Lower leg skin (tissue), 4 donors: ENCODE data around the gene TIAM2. TPM values are rescaled to one million over a fixed set of nuclear protein-coding genes. Genes with fewer than 3 reads are reported as not detected.

Experiments
- DNase-seq, 2 donors: peaks; one replicate each; pipeline ENCODE4 v3.0.0-alpha.2; 2019; ENCODE audit warnings: low spot score in 2 of 2
- H3K4me3 ChIP-seq: fragments of 200-600 bp; sonication (generic); 2 replicates; pipeline ENCODE4 v1.5.1; 2017; ENCODE audit warnings: mild to moderate bottlenecking, low read depth; ENCODE audit not compliant: poor library complexity, severe bottlenecking
- POLR2A ChIP-seq, 2 donors: fragments of 450-650 bp; IDR thresholded peaks; one replicate each; pipeline ENCODE4 v1.6.1; 2016 to 2017; ENCODE audit warnings: antibody characterized with exemption in 2 of 2, mild to moderate bottlenecking in 1 of 2, moderate library complexity in 1 of 2
- WGBS, 2 donors: methylation state at CpG; one replicate each; pipeline ENCODE4 v1.1.5; 2018; 5-methylcytosine and 5-hydroxymethylcytosine counted together
- intact Hi-C: fragments of 100-400 bp; cut with DNase I; formaldehyde crosslinking; loops from one replicate; pipeline ENCODE4 v1.15.0; 2023; ENCODE audit warnings: low total_unique reads
- total RNA-seq, 4 donors: library from RNA; depleted of rRNA; stranded (reverse); fragments of >200 nt; gene quantifications; one replicate each; pipeline ENCODE4 v1.1.0, GENCODE V29; 2016
- TF ChIP-seq, protein P1 (sequence below), 3 donors: fragments of 450-650 bp; IDR thresholded peaks; one replicate each; pipeline ENCODE4 v1.5.1; 2016; ENCODE audit warnings: antibody characterized with exemption in 3 of 3, mild to moderate bottlenecking in 3 of 3, moderate library complexity in 2 of 3

TIAM2 gene
- total RNA-seq, 4 donors from 2014 or later, result 5.4 to 11.0 (median 7.4) TPM

DNA sequence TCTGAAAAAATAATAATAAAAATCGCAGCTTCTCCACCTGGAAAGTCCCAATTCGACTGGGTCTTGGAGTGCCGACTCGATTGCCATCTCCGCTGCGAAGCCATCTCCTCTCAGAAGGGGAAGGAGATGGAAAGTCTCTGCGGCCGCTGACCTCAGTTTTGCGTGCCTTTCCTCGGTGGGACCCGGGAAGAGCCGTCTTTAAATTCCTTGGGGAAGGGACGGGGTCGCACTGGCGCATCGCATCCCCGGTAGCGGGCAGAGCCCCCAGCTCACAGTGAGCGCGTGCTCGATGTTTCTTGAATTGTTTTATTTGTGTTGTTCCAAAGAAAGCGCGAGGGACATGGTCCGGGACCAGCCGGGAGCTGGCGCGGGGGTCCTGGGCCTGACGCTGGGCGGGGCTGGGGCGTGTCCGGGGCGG is 270 bp upstream of the TIAM2 start:
- DNase-seq, result no peak
- intact Hi-C loops, result no loop called here
- no peak overlapping the region for H3K4me3 ChIP-seq
- 33 to 37% methylated on average over 21 to 25 of the region's 32 CpGs for WGBS, 2 donors
- no peak for TF ChIP-seq POLR2A (IDR thresholded peaks at IDR 0.05)
- TF ChIP-seq, protein P1, sequence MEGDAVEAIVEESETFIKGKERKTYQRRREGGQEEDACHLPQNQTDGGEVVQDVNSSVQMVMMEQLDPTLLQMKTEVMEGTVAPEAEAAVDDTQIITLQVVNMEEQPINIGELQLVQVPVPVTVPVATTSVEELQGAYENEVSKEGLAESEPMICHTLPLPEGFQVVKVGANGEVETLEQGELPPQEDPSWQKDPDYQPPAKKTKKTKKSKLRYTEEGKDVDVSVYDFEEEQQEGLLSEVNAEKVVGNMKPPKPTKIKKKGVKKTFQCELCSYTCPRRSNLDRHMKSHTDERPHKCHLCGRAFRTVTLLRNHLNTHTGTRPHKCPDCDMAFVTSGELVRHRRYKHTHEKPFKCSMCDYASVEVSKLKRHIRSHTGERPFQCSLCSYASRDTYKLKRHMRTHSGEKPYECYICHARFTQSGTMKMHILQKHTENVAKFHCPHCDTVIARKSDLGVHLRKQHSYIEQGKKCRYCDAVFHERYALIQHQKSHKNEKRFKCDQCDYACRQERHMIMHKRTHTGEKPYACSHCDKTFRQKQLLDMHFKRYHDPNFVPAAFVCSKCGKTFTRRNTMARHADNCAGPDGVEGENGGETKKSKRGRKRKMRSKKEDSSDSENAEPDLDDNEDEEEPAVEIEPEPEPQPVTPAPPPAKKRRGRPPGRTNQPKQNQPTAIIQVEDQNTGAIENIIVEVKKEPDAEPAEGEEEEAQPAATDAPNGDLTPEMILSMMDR (IDR thresholded peaks at IDR 0.05), result no peak

DNA sequence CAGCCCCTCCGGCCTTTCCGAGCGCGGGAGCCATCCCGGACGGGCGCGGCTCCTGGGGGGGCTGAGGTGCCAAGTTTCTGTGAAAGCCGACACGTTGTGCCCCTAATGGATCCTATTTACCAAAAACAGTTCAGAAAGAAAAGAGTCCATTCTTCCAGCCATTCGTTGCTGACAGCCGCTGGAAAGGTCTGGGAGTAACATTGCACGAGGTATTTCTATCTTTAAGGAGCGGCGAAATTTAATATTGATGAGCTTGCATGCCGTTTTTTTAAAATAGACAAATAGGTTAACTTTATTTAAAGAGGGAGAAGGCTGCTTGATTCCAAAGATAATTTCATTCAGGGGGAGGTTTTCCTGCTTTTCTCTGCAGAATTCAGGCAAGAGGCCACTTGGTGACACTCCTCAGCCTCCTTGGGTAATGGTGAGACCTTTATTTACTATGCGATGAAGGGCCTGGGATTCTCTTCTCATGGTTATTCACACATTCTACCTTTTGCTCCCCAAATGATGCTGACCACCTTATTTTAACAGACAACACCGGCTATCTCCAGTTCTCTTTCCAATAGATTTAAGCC is 988 bp downstream of the TIAM2 start:
- TF ChIP-seq, protein P1 (IDR thresholded peaks at IDR 0.05), result no peak
- TF ChIP-seq POLR2A (IDR thresholded peaks at IDR 0.05), result no peak
- 14 to 28% methylated on average over 10 to 18 of the region's 18 CpGs for WGBS, 2 donors
- intact Hi-C loops, result no loop called here
- H3K4me3 ChIP-seq, result peak overlapping the region; percentile 46
- DNase-seq, result no peak

DNA sequence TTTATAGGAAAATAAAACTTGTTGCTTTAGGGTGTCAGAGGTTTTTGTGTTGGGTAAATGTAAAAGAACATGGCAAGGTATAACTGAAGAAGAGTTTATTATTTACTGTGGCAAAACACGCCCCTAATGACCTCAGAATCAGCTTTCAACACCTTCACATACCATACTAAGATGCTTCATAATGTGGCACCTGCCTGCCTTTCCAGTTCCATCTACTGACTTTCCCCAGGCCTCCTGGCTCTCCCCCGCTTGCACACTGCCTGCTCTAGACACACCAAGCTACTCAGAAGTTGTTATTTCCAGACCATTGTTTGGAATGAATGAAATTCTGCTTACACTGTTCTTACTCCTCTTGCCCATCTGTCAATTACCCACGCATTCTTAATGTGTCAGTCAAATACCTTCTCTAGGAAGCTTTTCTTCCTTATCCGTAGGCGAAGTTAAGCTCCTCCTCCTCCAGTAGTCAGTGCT is 1.8 kb downstream of the TIAM2 start:
- intact Hi-C loops, result no loop called here
- WGBS, 2 donors, result 66 to 79% methylated on average over 5 of the region's 5 CpGs
- no peak for DNase-seq
- H3K4me3 ChIP-seq, result no peak overlapping the region
- no peak for TF ChIP-seq POLR2A (IDR thresholded peaks at IDR 0.05)
- TF ChIP-seq, protein P1 (IDR thresholded peaks at IDR 0.05), result no peak

DNA sequence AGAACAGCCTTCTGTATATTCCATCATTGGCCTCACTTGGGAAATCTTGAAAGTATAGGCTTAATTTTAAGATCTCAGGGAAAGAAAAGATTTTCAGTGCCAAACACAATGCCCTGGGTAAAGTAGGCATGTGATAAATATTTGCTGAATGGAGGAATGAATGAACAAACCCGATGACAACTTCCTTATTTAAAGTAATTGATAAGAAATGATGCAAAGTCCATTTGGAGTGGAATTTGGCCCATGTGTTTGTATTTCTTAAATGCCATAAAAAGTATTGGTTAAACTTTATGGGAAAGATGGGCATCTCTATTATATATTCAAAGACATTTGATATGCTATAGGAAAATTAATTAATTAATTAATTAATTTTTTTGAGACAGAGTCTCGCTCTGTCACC is 3.7 kb downstream of the TIAM2 start:
- no peak overlapping the region for H3K4me3 ChIP-seq
- no peak for TF ChIP-seq POLR2A (IDR thresholded peaks at IDR 0.05)
- TF ChIP-seq, protein P1 (IDR thresholded peaks at IDR 0.05), result no peak
- 95 to 97% methylated on average over 2 of the region's 2 CpGs for WGBS, 2 donors
- intact Hi-C loops, result no loop called here
- no peak for DNase-seq

DNA sequence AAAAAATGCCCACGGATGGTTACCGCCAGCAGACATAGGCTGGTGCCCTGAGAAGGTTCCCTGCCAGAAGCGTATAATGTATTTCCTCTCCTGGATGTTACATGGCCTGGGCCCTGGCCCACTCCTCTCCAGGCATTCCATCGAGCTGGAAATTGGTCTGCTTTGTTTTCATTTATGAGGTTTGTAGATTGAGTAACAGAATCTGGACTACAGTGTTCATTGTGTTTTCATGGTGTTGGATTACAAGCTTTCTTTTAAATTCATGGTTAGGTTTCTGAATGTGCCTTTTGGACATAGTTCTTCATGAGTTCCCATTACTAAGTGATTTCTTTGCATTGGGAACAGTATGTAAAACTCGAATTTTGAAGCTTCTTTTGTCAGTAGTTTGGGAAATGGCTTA is 6.4 kb downstream of the TIAM2 start:
- intact Hi-C loops, result no loop called here
- 71 to 72% methylated on average over 5 of the region's 5 CpGs for WGBS, 2 donors
- no peak for DNase-seq
- TF ChIP-seq, protein P1 (IDR thresholded peaks at IDR 0.05), result no peak
- no peak for TF ChIP-seq POLR2A (IDR thresholded peaks at IDR 0.05)
- H3K4me3 ChIP-seq, result no peak overlapping the region

DNA sequence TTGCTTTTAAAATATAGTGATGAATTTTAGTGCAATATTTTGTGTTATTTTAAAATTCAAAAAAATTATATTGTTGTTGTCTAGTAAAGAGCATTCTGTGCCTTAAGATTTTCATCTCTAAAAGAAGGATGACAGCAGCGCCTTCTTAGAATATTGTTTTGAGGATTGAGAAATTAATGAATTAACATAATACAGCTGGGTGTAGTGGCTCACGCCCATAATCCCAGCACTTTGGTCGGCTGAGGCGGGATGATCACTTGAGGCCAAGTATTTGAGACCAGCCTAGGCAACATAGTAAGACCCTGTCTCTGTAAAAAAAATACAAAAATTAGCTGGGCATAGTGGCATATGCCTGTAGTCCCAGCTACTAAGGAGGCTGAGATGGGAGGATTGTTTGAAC is 6.8 kb downstream of the TIAM2 start:
- no peak overlapping the region for H3K4me3 ChIP-seq
- TF ChIP-seq POLR2A (IDR thresholded peaks at IDR 0.05), result no peak
- TF ChIP-seq, protein P1 (IDR thresholded peaks at IDR 0.05), result no peak
- 62 to 63% methylated on average over 4 of the region's 4 CpGs for WGBS, 2 donors
- intact Hi-C loops, result no loop called here
- DNase-seq, result no peak
